Measurements from ENCODE around the gene NFATC1. TPM values are rescaled to one million over a fixed set of nuclear protein-coding genes. Genes with fewer than 3 reads are reported as not detected.

NFATC1 gene
- total RNA-seq, 2 experiments from 2014 or later: 97.2 to 98.3 TPM

- peaks cover 2% of the 10 kb centered on the region for H3K9me3 Mint-ChIP-seq
These were observed 75.3 kb downstream of the NFATC1 start for GRCh38 chr18:79471046-79471445.

DNA sequence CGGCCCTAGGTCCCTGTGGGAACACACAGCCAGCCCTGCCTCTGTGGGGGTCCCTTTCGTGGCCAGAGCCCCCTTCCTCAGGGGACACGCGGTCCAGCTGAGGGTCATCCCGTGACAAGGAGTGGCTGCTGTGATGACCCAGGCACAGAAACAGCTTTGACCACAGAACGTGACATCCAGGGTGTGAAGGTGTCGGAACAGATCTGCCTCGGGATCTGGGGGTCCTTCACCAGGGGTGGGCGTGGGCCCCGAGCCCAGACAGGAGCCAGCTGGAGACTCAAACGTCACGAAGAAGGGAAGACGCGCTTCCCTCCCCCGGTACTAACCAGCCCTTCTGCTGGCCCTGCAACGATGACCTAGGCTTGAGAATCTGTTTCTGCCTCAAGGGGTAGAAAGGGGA is 75.9 kb downstream of the NFATC1 start:
- DNase-seq: no peak
- peaks cover 2% of the 10 kb centered on the region for H3K9me3 Mint-ChIP-seq
- no peak for ATAC-seq
- no peak overlapping the region for H3K4me3 Mint-ChIP-seq
- peaks cover 59% of the 10 kb centered on the region for H3K36me3 Mint-ChIP-seq (ENCODE audit: low read depth)
- H3K4me1 Mint-ChIP-seq (ENCODE audit: low read depth): peaks cover 4% of the 10 kb centered on the region
- CTCF ChIA-PET: no interaction called here
- no peaks in the 10 kb centered on the region for H3K27me3 Mint-ChIP-seq
- POLR2A ChIA-PET: no interaction called here
- TF ChIP-seq CTCF (IDR thresholded peaks at IDR 0.05): no peak
- no peak overlapping the region for H3K27ac Mint-ChIP-seq
- intact Hi-C loops (cut with micrococcal nuclease): no loop called here

More at GRCh38 chr18:79471046-79471445, 75.3 kb downstream of the NFATC1 start:
- H3K4me3 Mint-ChIP-seq: no peak overlapping the region
- no peak for ATAC-seq
- intact Hi-C loops (cut with micrococcal nuclease): no loop called here
- ChIA-PET POLR2A (interaction anchor here (0.8 kb wide), 1 partner anchor 17 kb away, joined by 3 read pairs; no protein-coding TSS in a partner anchor), CTCF (interaction anchor here (0.8 kb wide), 1 partner anchor 57 kb away, joined by 3 read pairs; no protein-coding TSS in a partner anchor)
- TF ChIP-seq CTCF (IDR thresholded peaks at IDR 0.05): no peak
- H3K27ac Mint-ChIP-seq: peak overlapping the region; percentile 50
- H3K36me3 Mint-ChIP-seq (ENCODE audit: low read depth): peaks cover 60% of the 10 kb centered on the region
- H3K4me1 Mint-ChIP-seq (ENCODE audit: low read depth): peaks cover 4% of the 10 kb centered on the region
- no peaks in the 10 kb centered on the region for H3K27me3 Mint-ChIP-seq
- no peak for DNase-seq

GRCh38 chr18:79472176-79472575 is 76.4 kb downstream of the NFATC1 start:
- ATAC-seq: peak; percentile 11
- ChIA-PET CTCF (no interaction called here), POLR2A (no interaction called here)
- Mint-ChIP-seq H3K27ac (no peak overlapping the region), H3K4me3 (no peak overlapping the region), H3K27me3 (no peaks in the 10 kb centered on the region), H3K36me3 (ENCODE audit: low read depth) (peaks cover 61% of the 10 kb centered on the region), H3K4me1 (ENCODE audit: low read depth) (peaks cover 7% of the 10 kb centered on the region), H3K9me3 (peaks cover 2% of the 10 kb centered on the region)
- no peak for DNase-seq
- no peak for TF ChIP-seq CTCF (IDR thresholded peaks at IDR 0.05)
- intact Hi-C loops (cut with micrococcal nuclease): no loop called here

DNA sequence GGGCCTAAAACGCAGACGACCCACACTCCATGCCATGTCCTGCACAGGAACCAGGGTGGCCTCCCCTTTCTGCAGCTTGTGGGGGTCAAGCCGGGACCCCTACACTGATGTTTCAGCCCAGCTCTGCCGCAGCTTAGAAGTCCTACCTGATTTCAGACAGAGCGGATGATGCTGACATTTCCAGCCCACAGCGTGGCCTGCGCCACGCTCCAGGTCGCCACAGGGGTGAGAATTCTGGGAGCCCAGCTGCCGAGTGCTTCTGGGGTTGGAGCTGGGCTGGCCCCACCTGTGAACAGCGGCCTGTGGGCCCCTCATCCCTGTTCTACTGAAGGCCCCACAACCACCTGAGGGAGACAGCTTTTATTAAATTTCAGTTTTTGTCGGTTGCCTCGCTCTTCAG is 77.2 kb downstream of the NFATC1 start:
- TF ChIP-seq CTCF (IDR thresholded peaks at IDR 0.05): no peak
- CTCF ChIA-PET: no interaction called here

DNA sequence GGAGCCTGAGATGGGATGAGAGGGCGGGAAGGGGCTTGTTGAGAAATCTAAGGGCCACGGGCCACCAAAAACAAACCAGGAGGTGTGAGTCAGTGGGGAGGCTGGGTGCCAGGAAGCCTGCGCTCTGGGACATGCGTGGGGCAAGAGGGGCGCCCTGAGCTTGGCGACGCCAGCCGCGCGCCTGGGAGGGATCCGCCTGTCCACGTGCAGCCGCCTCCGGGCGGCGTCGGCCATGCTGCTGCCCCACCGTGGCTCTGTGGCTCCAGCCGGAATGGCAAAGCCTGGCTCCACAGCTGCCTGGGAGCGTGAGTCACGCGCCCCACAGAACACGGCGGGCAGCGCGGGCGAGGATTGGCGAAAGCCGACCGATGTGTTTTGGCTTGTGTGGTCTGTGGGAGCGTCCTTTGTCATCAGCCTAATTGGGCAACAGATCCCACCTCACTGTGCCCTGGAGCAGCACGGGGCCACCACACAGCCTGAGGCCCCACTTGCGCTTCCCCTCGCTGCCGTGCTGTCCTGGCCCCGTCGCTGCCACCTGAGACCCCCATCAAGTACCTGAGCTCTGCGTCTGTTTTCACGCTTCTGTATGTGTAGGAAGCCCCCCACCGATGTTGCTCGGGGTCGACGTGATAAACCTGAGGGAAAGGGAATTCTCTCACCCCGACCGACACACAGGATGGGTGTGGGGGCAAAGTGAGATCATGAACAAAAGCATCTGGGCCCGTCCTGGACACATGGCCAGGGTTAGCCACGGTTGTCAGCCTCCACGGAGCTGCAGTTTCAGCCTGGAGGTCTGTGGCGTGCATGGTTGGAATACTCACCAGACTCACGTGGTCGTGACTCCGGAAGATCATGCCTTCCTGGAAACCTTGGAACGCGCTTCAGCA is 80.5 kb downstream of the NFATC1 start:
- H3K4me1 Mint-ChIP-seq (ENCODE audit: low read depth): peaks cover 18% of the 10 kb centered on the region
- no peak for ATAC-seq
- POLR2A ChIA-PET: no interaction called here
- no peak overlapping the region for H3K27ac Mint-ChIP-seq
- H3K27me3 Mint-ChIP-seq: no peaks in the 10 kb centered on the region
- DNase-seq: no peak
- H3K4me3 Mint-ChIP-seq: no peak overlapping the region
- H3K9me3 Mint-ChIP-seq: peaks cover 2% of the 10 kb centered on the region
- TF ChIP-seq CTCF (IDR thresholded peaks at IDR 0.05): no peak
- intact Hi-C loops (cut with micrococcal nuclease): no loop called here
- CTCF ChIA-PET: interaction anchor here (0.6 kb wide), 1 partner anchor 167 kb away, joined by 3 read pairs; no protein-coding TSS in a partner anchor
- peaks cover 35% of the 10 kb centered on the region for H3K36me3 Mint-ChIP-seq (ENCODE audit: low read depth)

More for the DNA sequence above, 77.2 kb downstream of the NFATC1 start:
- peaks cover 55% of the 10 kb centered on the region for H3K36me3 Mint-ChIP-seq (ENCODE audit: low read depth)
- DNase-seq (no peak), ATAC-seq (no peak)
- H3K27me3 Mint-ChIP-seq: no peaks in the 10 kb centered on the region
- intact Hi-C loops (cut with micrococcal nuclease): no loop called here
- H3K4me1 Mint-ChIP-seq (ENCODE audit: low read depth): peaks cover 10% of the 10 kb centered on the region
- no peak overlapping the region for H3K27ac Mint-ChIP-seq
- H3K4me3 Mint-ChIP-seq: no peak overlapping the region
- H3K9me3 Mint-ChIP-seq: peaks cover 2% of the 10 kb centered on the region
- POLR2A ChIA-PET: no interaction called here

Measured in activated CD8-positive, alpha-beta T cell treated with anti-CD3 and anti-CD28 coated beads for 36 hours (primary cell).